GM12878 (cell line): ENCODE measurements around the gene SMIM5. TPM values are rescaled to one million over a fixed set of nuclear protein-coding genes. Genes with fewer than 3 reads are reported as not detected.

ENCODE experiments used
- BHLHE40 ChIP-seq, 2 experiments: fragments of 450-650 bp in 1 of 2; IDR thresholded peaks; 2 replicates each; pipeline ENCODE4 v1.6.1; 2011 to 2017; ENCODE audit warnings: low read depth in 2 of 2, borderline replicate concordance in 1 of 2, improper control_type of control experiment in 1 of 2, low read length in 1 of 2, mild to moderate bottlenecking in 1 of 2
- CEBPB ChIP-seq, 2 experiments: fragments of 150-350 bp in 1 of 2; IDR thresholded peaks; 2 replicates each; pipeline ENCODE4 v1.6.1; 2012 to 2014; ENCODE audit warnings: low read depth in 2 of 2, low read length in 2 of 2, borderline replicate concordance in 1 of 2, inconsistent platforms in 1 of 2
- FOXK2 ChIP-seq: fragments of 450-650 bp; IDR thresholded peaks from 2 replicates; pipeline ENCODE4 v1.6.1; 2017; ENCODE audit warnings: mild to moderate bottlenecking, moderate library complexity
- IKZF1 ChIP-seq: fragments of 450-650 bp; conservative IDR thresholded peaks from 2 replicates; pipeline ENCODE4 v1.6.1; 2017; ENCODE audit warnings: antibody characterized with exemption, mild to moderate bottlenecking
- IKZF2 ChIP-seq, 2 experiments: fragments of 450-650 bp; IDR thresholded peaks; 2 replicates each; pipeline ENCODE4 v1.6.1; 2017; ENCODE audit warnings: mild to moderate bottlenecking in 2 of 2, moderate library complexity in 2 of 2
- JUND ChIP-seq: IDR thresholded peaks from 2 replicates; pipeline ENCODE4 v1.6.1; 2012; ENCODE audit warnings: low read depth, mild to moderate bottlenecking, low read length, improper control_type of control experiment, moderate library complexity
- LARP7 ChIP-seq: fragments of 450-650 bp; IDR thresholded peaks from 2 replicates; pipeline ENCODE4 v1.6.1; 2017; ENCODE audit warnings: mild to moderate bottlenecking
- MYB ChIP-seq: fragments of 150-350 bp; IDR thresholded peaks from 2 replicates; pipeline ENCODE4 v1.6.1; 2014; ENCODE audit warnings: mild to moderate bottlenecking, low read depth, low read length, borderline replicate concordance
- PAX5 ChIP-seq: IDR thresholded peaks from 2 replicates; pipeline ENCODE4 v1.6.1; 2011; ENCODE audit warnings: low read depth, low read length, borderline replicate concordance
- PAX8 ChIP-seq: fragments of 450-650 bp; IDR thresholded peaks from 2 replicates; pipeline ENCODE4 v1.6.1; 2017; ENCODE audit warnings: mild to moderate bottlenecking, moderate library complexity
- POLR2AphosphoS2 ChIP-seq: IDR thresholded peaks from 2 replicates; pipeline ENCODE4 v1.6.1; 2011; ENCODE audit warnings: low read depth, mild to moderate bottlenecking, low read length, improper control_type of control experiment, moderate library complexity
- RCOR1 ChIP-seq: conservative IDR thresholded peaks from 2 replicates; pipeline ENCODE4 v1.6.1; 2012; ENCODE audit warnings: low read depth, low read length, improper control_type of control experiment
- RUNX3 ChIP-seq: IDR thresholded peaks from 2 replicates; pipeline ENCODE4 v1.6.1; 2012; ENCODE audit warnings: low read length, inconsistent platforms
- SMARCA5 ChIP-seq: fragments of 450-650 bp; IDR thresholded peaks from 2 replicates; pipeline ENCODE4 v1.6.1; 2017; ENCODE audit warnings: mild to moderate bottlenecking
- SP1 ChIP-seq: IDR thresholded peaks from one replicate; pipeline ENCODE4 v1.6.1; 2011; ENCODE audit warnings: low read depth, low read length
- SPI1 ChIP-seq: IDR thresholded peaks from 2 replicates; pipeline ENCODE4 v1.6.1; 2011; ENCODE audit warnings: low read depth, mild to moderate bottlenecking, low read length, moderate library complexity, borderline replicate concordance; ENCODE audit not compliant: insufficient read depth
- SRF ChIP-seq, 2 experiments: IDR thresholded peaks; 2 replicates each; pipeline ENCODE4 v1.6.1; 2011; ENCODE audit warnings: low read depth in 2 of 2, low read length in 2 of 2, mild to moderate bottlenecking in 1 of 2, moderate library complexity in 1 of 2
- SUZ12 ChIP-seq: fragments of 200-600 bp; sonication (generic); IDR thresholded peaks from one replicate; pipeline ENCODE4 v1.6.1; 2018; ENCODE audit warnings: antibody characterized with exemption, mild to moderate bottlenecking; ENCODE audit not compliant: unreplicated experiment
- ZNF622 ChIP-seq: fragments of 450-650 bp; IDR thresholded peaks from 2 replicates; pipeline ENCODE4 v1.6.1; 2017; ENCODE audit warnings: mild to moderate bottlenecking, inconsistent platforms
- polyA plus RNA-seq, 11 experiments: library from polyadenylated mRNA; depleted of rRNA in 4 of 11; unstranded in 6 of 11; stranded (reverse) in 5 of 11; fragments of >200 nt; fragmentation: Nextera tagmentation in 4 of 11; fragmentation: Illumina TruSeq in 1 of 11; extraction: Ambion mirVana in 4 of 11; extraction: Trizol in 1 of 11; gene quantifications; 1 replicate in 1 of 11; 2 replicates in 10 of 11; pipeline versions ENCODE4 v1.2.1 to v1.2.3, GENCODE V29; 2011 to 2016; ENCODE audit warnings: inconsistent platforms in 2 of 11, missing spikeins in 2 of 11, low read depth in 1 of 11
- total RNA-seq, 4 experiments: library from RNA; depleted of rRNA in 3 of 4; stranded (reverse); fragments of >200 nt in 3 of 4; fragmentation: Illumina TruSeq in 1 of 4; extraction: Trizol in 1 of 4; gene quantifications; 2 replicates each; pipeline versions ENCODE4 v1.2.1 to v1.2.3, GENCODE V29; 2013 to 2021
- TF ChIP-seq, protein P1 (sequence below): IDR thresholded peaks from 2 replicates; pipeline ENCODE4 v1.6.1; 2011; ENCODE audit warnings: low read depth, mild to moderate bottlenecking, low read length, moderate library complexity, borderline replicate concordance; ENCODE audit errors: extremely low read depth
- TF ChIP-seq, protein P2 (sequence below): fragments of 450-650 bp; IDR thresholded peaks from 2 replicates; pipeline ENCODE4 v1.6.1; 2017; ENCODE audit warnings: low read depth, mild to moderate bottlenecking, moderate library complexity
- TF ChIP-seq, protein P3 (sequence below): fragments of 450-650 bp; formaldehyde crosslinking; IDR thresholded peaks from 2 replicates; pipeline ENCODE4 v1.4.0; 2020; ENCODE audit warnings: mild to moderate bottlenecking, moderate library complexity
- TF ChIP-seq, protein P4 (sequence below): fragments of 450-650 bp; IDR thresholded peaks from 2 replicates; pipeline ENCODE4 v1.6.1; 2016; ENCODE audit warnings: mild to moderate bottlenecking

Gene SMIM5
- total and polyA plus RNA-seq, 10 of the 15 experiments (the other 5 are each of a cell fraction or from before 2014, with no cell fraction given) = 0.08 to 0.11 TPM; not detected in 8

DNA sequence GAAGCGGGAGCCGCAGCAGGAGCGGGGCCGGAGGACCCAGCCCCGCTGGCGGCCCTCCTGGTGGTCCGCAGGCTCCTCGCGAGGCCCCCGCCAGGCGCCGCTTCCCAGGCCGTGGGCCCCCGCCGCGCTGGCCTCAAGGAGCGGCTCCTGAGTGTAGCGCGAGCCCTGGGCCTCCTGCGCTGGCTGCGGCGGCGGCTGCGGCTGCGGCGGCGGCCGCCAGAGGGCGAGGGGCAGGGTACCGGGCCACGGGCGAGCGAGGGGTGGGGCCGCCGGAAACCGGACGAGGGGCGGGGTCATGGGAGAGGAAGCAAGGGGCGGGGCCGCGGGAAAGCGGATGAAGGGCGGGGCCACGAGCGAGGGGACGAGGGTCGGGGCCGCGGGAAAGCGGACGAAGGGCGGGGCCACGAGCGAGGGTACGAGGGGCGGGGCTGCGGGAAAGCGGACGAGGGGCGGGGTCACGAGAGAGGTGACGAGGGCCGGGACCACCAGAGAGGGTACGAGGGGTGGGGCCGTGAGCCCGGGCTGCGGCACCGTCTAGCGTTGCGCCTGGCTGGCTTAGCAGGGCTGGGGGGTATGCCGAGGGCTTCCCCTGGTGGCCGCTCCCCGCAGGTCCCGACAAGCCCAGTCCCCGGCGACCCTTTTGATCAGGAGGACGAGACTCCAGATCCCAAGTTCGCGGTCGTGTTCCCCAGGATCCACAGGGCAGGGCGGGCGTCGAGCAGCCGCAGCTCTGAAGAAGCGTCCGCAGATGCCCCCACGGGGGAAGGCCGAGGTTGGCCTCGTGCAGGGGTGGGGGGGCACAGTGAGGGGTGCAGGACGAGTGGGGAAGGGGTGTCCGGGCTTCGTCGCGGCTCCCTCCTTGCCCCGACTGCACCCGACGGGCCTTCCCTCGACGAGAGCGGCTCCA is 44.0 kb upstream of the SMIM5 start (continued):
- peak; percentile 84 for TF ChIP-seq PAX5
- no peak for TF ChIP-seq FOXK2
- no peak for TF ChIP-seq ZNF622
- TF ChIP-seq, protein P1, sequence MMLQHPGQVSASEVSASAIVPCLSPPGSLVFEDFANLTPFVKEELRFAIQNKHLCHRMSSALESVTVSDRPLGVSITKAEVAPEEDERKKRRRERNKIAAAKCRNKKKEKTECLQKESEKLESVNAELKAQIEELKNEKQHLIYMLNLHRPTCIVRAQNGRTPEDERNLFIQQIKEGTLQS = no peak
- no peak for TF ChIP-seq RCOR1
- TF ChIP-seq LARP7 = peak; percentile 57; the same call in 1 of the 2 replicates
- no peak for TF ChIP-seq SP1
- no peak for TF ChIP-seq CEBPB (IDR thresholded peaks at IDR 0.05; ENCODE audit: borderline replicate concordance in 1 of 2, low read depth in 2 of 2, low read length in 2 of 2)
- no peak for TF ChIP-seq PAX8
- TF ChIP-seq BHLHE40 (IDR thresholded peaks at IDR 0.05; ENCODE audit: borderline replicate concordance in 1 of 2, low read depth in 2 of 2, low read length in 1 of 2) = peak in 1 of 2 experiments; percentile 33; a peak in 1 of 4 replicates
- peak; percentile 36; the same call in 1 of the 2 replicates for TF ChIP-seq IKZF1
- TF ChIP-seq, protein P2, sequence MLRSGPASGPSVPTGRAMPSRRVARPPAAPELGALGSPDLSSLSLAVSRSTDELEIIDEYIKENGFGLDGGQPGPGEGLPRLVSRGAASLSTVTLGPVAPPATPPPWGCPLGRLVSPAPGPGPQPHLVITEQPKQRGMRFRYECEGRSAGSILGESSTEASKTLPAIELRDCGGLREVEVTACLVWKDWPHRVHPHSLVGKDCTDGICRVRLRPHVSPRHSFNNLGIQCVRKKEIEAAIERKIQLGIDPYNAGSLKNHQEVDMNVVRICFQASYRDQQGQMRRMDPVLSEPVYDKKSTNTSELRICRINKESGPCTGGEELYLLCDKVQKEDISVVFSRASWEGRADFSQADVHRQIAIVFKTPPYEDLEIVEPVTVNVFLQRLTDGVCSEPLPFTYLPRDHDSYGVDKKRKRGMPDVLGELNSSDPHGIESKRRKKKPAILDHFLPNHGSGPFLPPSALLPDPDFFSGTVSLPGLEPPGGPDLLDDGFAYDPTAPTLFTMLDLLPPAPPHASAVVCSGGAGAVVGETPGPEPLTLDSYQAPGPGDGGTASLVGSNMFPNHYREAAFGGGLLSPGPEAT = no peak
- 0 out of 2 replicates have a peak, but pooled peaks have one; percentile 11 for TF ChIP-seq RUNX3
- peak; percentile 39; the same call in 1 of the 2 replicates for TF ChIP-seq SMARCA5
- TF ChIP-seq, protein P3, sequence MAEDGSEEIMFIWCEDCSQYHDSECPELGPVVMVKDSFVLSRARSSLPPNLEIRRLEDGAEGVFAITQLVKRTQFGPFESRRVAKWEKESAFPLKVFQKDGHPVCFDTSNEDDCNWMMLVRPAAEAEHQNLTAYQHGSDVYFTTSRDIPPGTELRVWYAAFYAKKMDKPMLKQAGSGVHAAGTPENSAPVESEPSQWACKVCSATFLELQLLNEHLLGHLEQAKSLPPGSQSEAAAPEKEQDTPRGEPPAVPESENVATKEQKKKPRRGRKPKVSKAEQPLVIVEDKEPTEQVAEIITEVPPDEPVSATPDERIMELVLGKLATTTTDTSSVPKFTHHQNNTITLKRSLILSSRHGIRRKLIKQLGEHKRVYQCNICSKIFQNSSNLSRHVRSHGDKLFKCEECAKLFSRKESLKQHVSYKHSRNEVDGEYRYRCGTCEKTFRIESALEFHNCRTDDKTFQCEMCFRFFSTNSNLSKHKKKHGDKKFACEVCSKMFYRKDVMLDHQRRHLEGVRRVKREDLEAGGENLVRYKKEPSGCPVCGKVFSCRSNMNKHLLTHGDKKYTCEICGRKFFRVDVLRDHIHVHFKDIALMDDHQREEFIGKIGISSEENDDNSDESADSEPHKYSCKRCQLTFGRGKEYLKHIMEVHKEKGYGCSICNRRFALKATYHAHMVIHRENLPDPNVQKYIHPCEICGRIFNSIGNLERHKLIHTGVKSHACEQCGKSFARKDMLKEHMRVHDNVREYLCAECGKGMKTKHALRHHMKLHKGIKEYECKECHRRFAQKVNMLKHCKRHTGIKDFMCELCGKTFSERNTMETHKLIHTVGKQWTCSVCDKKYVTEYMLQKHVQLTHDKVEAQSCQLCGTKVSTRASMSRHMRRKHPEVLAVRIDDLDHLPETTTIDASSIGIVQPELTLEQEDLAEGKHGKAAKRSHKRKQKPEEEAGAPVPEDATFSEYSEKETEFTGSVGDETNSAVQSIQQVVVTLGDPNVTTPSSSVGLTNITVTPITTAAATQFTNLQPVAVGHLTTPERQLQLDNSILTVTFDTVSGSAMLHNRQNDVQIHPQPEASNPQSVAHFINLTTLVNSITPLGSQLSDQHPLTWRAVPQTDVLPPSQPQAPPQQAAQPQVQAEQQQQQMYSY = no peak
- no peak for TF ChIP-seq SRF (IDR thresholded peaks at IDR 0.05; ENCODE audit: low read depth in 2 of 2, low read length in 2 of 2)
- no peak for TF ChIP-seq MYB
- TF ChIP-seq IKZF2 (IDR thresholded peaks at IDR 0.05) = no peak
- TF ChIP-seq POLR2AphosphoS2 = no peak
- TF ChIP-seq SPI1 = no peak
- no peak for TF ChIP-seq SUZ12
- TF ChIP-seq, protein P4, sequence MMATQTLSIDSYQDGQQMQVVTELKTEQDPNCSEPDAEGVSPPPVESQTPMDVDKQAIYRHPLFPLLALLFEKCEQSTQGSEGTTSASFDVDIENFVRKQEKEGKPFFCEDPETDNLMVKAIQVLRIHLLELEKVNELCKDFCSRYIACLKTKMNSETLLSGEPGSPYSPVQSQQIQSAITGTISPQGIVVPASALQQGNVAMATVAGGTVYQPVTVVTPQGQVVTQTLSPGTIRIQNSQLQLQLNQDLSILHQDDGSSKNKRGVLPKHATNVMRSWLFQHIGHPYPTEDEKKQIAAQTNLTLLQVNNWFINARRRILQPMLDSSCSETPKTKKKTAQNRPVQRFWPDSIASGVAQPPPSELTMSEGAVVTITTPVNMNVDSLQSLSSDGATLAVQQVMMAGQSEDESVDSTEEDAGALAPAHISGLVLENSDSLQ = no peak
- no peak for TF ChIP-seq JUND
